ENCODE data around the gene METTL3.
A peak's percentile ranks its signal among the peaks of the same experiment; 100 is the strongest.
"Not testable (repeated sequence)": the region's sequence is repeated elsewhere in the genome, so short reads cannot be mapped to it uniquely, and the experiment has no call there.

Gene METTL3

DNA sequence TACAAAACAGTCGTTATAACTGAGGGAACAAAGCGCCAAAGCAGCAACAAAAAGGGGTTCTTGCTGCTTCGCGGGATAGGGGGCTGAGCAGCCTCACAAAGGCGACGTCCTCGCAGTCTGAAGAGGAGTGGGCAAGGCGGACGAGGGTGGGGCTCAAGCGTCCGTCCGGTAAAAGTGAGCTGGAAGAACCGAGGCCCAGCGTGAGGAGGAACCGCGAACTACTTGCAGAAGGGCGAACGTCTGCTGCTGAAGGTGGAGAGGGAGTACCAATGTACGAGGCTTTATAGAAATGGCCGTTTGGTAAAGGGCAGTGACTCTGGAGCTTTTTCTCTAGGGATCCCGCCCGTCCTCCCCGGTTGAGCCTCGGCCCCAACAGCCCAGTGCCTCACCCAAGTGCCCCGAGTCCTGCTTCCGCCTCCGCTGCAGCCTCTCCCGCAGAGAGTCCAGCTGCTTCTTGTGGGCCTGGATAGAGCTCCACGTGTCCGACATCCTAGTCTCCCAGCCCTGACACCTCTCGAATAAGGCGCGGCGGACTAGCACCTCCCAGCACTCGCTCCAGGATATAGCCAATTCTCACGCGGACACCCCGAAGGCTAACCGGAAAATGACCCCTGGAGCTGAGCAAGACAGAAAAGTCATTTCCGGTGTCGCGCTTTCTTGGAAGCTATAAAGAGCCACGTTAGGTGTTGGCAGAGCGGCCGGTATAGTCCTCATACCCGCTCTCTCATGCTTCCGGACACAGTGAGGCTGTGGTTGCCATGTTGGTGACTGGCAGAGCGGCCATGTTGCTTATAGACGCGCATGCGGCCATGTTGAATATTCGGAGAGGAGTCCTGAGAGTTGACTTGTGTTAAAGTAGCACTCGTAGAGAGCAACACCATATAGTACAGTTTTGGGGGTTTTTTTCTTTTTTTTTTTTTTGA lies at the start of gene METTL3:
Gene METTL3, minus strand, starts transcription at position 606 of the 923 bp plus-strand sequence. Its CDS starts 117 bp downstream, at position 489.
- peak; percentile 85 for FAIRE-seq

DNA sequence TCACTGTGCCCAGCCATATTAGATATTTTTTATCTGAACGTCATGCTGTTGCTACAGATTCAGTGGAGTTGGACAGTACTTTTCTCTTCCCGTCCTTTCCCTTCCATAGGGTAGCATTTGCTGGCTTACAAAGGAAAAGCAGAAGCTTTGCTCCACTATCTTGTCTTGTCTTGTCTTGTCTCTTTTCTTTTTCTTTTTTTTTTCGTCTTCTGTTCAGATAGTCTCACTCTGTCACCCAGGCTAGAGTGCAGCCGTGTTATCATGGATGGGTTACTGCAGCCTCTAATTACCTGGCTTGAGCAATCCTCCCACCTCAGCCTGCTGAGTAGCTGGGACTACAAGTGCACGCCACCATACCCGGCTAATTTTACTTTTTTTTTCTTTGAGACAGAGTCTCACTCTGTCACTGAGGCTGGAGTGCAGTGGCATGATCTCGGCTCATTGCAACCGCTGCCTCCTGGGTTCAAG lies 47.6 kb upstream of the METTL3 start:
- no peak for FAIRE-seq

GRCh38 chr14:21557084-21557901 lies 46.2 kb upstream of the METTL3 start:
- FAIRE-seq, result no peak

- FAIRE-seq, result no peak
Observed at GRCh38 chr14:21556378-21557083, 45.4 kb upstream of the METTL3 start.

DNA sequence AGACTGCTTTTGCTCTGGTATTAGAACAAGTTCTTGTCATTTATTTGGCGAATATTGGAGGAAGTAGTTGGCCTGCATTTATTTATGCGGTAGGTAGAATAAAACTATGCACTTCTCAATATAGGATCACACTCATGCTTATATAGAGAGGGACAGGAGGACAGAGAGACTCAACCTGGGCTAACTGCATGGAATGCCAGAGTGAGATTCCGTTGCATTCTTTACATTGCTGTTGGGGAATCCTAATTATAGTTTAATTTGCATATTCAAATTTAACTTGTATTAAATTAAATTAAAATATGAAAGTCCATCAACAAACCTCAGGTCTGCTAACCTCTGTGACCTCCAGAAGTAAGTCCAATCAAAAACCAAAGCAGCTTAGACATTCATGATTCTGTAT lies 42.1 kb upstream of the METTL3 start:
- FAIRE-seq, result no peak

DNA sequence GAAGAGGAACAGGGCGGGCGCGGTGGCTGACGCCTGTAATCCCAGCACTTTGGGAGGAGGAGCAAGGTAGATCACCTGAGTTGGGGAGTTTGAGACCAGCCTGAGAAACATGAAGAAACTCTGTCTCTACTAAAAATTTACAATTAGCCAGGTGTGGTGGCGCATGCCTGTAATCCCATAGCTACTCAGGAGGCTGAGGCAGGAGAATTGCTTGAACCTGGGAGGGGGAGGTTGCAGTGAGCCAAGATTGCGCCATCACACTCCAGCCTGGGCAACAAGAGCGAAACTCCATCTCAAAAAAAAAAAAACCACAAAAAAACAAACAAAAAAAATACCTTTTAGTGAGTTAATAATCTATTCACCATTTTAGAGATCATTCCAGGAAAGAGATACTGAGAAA lies 33.4 kb upstream of the METTL3 start:
- FAIRE-seq, result not testable (repeated sequence)

DNA sequence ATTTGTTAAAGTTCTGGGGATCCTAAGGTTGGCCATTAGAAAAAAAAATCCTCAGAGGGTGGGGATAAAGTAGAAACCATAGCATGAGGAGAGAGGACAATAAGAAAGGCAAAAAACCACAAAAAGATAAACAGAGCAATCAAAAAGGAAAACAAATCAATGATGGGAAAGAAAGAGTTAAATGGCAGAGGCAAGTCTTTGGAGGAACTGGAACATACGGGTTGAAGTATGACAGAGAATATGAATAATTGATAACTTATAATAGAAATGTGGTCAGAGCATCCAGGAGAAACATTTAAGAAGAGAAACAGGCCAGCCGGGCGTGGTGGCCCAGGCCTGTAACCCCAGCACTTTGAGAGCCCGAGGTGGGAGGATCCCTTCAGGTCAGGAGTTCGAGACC lies 32.8 kb upstream of the METTL3 start:
- no peak for FAIRE-seq

DNA sequence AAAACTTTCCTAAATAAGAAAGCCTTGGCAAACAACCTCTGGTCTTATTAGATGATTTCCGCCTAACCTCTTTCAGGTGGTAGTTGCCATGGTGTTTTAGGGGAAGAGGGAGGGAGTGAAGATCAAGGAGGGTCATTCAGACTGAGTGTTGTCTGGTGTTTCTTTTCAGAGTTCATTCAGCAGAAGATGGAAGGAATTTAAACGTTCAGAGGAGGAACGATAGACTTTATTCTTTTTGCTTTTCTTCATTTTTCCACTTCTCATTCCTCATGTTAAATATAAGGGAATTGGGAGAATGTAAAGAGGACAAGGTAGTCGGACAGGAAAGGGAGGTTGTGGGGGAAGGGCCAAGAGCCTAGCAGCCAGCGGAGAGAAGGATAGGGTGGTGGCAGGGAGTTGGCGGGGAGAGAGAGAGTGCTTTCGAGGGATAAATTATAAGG lies 32.4 kb upstream of the METTL3 start:
- no peak for FAIRE-seq

GRCh38 chr14:21541413-21542074 lies 30.4 kb upstream of the METTL3 start:
- no peak for FAIRE-seq

GRCh38 chr14:21539189-21539940 lies 28.2 kb upstream of the METTL3 start:
- FAIRE-seq, result no peak

DNA sequence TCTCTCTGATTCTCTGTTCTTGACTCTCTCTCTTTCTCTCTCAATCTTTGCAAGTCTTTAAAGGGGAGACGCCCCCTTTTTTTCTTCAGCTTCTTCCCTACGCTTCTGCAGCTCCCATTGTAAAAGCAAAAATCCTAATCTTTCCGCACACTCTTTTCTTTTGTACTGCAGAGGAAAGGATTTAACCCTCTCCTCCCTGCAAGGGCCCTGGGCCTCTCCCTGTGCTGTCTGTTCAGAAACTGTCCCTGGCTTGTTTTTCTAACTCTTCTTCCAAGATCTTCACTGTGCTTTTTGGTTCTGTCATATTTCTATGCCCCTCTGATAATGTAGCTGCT lies 25.9 kb upstream of the METTL3 start:
- no peak for FAIRE-seq

DNA sequence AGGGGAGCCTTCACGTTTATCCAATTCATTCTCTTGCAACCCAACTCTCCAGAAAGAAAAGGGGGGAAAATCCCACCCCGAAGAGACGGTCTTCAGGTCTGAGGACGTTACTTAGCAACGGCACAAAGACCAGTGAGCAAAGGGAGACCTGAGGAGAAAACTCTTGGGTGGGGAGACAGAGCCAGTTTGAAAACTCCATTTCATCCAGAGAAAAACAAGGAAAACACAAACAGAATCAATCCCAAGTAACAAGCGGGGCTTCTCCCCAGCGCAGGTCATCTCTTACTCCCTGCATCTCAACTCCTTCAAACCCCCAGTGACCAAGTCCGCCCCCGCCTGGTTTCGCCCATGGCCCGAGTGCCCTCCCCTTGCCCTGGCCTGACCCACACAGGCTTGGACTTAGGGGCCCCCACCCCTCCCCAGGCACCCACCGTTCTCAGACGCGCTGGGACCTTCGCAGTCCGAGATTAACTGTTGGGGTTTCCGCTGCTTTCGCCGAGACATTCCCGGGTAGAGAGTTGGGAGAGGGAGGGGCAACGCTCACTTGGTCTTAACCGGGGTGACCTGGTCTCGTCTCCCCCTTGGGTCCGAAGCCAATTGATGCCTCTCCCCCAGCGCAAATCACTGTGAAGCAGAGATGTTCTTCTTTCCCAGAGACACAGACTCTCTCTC lies 25.4 kb upstream of the METTL3 start:
- no peak for FAIRE-seq

DNA sequence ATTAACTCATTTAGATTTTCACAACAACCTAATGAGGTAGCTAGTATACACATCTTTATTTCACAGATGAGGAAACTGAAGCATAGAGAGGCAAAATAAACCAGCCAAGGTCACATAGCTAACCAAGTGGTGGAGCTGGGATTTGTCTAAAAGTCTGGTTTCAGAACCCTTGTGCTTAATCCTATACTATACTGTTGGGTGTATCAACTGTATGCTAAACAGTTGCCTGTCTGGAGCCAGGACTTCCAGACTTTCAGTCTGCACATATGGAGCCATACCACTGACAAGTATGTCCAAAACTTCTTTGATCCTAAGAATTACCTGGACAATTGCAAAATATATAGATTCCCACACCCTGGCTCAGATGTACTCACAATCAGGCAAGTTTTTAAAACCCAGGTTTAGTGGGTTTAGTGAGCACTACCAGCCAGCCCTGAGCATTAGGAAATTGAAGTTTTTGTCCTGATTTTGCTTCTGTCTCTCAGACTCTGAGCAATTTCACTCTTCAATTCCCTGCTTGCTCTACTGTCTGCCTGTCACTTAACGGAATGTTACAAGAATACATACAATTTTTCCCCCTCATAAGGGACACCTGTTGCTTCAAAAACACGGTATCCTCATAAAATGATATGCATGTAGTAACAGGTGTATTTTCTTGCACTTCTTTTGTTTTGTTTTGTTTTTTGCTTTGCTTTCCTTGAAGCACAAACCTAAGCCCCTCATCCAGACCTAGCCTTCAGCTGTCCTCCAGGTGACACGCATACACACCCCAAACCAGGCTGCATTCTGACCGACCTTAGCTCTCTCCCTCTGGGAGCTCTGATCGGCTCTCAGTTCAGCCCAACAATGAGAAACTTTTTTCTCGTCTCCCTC lies 24.6 kb upstream of the METTL3 start:
- FAIRE-seq, result no peak

- FAIRE-seq, result no peak
Observed at GRCh38 chr14:21534576-21534975, 23.4 kb upstream of the METTL3 start.

DNA sequence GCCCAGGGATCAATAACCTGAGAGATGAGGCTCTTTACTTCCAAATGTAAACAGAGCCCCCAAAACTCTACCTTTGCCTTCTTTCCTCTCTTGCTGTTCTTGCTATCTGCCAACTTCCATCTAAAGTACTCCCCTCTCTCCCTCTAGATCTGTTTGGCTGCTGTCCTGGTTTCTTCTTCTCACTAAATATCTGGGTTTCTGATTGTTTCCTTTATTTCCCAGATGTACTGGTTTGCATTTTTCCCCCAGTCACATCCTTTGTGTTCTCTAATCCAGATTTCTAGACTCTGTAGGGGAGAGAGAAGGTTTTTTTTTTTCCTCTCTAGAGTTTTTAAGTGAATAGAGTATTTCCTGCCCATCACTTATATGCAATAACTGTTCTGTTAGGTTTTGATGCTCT lies 22.2 kb upstream of the METTL3 start:
- FAIRE-seq, result no peak

DNA sequence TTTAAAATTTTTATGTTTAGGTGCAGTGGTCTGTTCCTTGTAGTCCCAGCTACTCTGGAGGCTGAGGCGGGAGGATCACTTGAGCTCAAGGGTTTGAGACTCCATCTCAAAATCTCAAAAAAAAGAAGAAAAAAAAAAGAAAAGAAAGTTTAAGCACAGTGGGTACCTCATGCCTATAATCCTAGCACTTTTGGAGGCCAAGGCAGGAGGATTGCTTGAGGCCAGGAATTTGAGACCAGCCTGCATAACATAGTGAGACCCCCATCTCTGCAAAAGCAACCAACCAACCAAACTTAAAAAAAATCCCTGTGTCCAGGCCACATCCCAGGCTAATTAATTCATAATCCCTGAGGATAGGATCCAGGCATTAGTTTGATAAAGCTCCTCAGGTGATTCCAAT lies 18.4 kb upstream of the METTL3 start:
- FAIRE-seq, result no peak

DNA sequence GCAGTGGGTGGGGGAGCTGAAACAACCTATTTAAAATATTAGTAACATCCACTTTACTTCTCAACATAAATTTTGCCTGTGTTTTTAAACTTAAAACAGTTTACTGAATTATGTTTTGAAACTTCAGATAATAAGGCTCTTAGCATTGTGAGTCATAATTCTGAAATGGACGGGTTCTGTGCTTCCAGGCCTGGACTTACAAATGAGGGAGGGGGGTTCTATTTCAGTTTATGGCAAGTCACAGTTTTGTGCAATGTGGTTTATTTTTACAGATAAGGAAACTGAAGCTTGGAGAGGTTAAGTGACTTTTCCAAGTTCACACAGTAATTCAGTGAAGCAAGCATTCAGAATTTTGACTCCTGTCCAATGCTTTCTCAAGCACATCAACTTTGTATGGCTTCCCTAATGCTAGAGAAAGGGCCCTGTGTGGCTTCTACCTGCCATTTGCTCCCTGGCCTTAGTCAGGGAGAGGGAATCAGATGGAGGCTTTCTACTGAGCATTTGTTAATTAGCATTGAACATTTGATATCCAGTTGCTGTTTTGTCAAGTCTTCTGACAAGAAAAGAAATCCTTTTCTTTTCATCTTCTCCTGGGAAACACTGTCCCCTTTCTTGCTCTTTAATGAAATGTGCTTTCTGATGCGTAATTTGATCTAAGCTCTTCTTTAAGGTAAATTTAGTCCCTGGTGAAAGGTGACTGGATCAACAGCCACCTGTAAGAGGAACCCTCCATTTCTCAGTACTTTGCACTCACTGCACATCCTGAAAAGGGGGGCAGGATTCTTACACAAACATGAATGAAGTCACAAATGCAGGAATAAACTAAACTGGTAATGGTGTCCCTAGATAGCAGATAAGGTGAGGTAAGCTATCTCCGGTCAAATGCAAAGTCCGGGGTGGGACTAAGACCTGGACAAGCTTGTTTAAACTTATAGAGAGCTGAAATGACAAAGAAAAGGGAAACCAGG lies 17.5 kb upstream of the METTL3 start:
- no peak for FAIRE-seq

DNA sequence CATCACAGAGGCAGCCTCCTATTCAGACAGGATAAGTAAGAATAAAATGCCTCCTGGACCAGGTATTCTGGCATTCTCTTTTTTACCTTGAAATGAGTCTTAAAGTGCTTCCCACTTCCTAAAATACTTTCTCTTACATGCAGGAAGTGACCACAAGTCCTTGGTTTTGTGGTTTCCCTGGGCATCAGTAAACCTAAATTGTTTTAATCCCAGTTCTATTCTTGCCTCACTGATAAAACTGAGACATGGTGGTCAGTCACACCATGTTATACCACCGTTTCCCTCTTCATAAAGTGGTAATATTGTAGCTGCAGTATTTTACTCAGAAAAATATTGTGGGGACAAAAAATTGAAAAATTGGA lies 16.2 kb upstream of the METTL3 start:
- no peak for FAIRE-seq
